KBM-7 (cell line): ENCODE measurements around the gene TNFRSF14.

Source experiments
- DNase-seq: peaks from one replicate; pipeline ENCODE4 v3.0.0-alpha.2; 2015
- in situ Hi-C: fragments of 300-500 bp; cut with MboI; formaldehyde crosslinking; loops from 2 replicates; pipeline ENCODE4 v1.14.3; 2020; ENCODE audit warnings: low sequenced_read_pairs, low pct_unique_long_range_greater_than_20kb, mixed read lengths

TNFRSF14 gene

GRCh38 chr1:2605509-2606395, 49.6 kb downstream of the TNFRSF14 start:
- in situ Hi-C loops = no loop called here
- DNase-seq = no peak

GRCh38 chr1:2606396-2606880, 50.3 kb downstream of the TNFRSF14 start:
- in situ Hi-C loops = no loop called here
- no peak for DNase-seq

- in situ Hi-C loops = no loop called here
- DNase-seq = no peak
Measured at GRCh38 chr1:2606881-2607621, 50.9 kb downstream of the TNFRSF14 start.

DNA sequence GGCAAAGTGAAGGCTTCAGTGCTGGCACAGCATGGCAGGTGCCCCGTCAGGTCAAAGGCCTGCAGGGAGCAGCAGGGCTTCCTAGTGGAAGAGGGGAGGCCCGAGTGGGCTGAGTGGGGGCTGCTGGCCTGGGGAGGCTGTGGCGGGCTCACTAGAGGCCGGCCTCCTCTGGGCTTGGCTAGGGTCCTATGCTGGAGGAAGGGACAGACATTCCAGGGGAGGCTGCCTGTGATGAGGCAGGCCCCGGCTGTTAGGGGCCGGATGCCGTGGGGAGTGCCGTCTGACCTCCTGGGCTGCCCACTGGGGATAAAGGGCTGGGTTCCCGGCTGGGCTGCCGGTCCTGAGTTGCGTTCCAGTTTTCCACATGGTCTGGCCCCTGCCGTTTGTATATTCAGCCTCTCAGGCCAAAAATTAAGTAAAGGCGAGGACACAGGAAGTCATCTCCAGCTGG, 51.5 kb downstream of the TNFRSF14 start:
- DNase-seq = no peak
- in situ Hi-C loops = no loop called here

DNA sequence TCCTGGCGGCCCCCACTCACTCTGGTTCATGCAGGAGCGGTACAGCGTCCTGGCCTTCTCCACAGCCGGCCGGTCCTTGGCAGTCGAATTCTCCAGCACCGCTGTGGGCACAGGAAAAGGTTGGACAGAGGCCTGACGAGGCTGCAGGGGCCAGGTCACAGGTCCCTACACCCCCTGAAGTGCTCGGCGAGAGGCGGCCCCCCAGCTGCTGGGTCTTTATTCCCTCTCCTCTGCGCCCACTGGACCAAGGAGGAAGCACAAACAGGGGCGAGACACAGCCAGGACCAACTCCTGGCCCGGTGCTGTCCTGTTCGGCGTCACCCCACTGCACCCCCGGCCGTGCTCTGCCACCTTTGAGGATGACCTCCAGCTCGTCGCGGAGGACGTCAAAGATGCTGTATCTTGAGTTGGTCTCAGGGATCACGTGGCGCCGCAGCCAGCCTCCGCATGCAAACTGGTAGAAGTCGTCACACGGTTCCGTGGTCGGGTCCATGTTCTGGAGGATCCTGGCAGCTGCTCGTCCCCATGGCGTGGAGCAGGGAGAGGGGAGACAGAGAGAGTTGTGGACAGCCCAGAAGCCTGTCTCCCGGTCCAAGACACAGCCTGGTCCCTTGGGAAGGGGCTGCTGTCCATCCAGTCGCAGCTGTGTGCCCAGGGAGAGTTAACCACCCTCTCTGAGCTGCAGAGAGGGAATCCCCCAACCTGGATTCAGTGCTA, 53.3 kb downstream of the TNFRSF14 start:
- no peak for DNase-seq
- in situ Hi-C loops = no loop called here

DNA sequence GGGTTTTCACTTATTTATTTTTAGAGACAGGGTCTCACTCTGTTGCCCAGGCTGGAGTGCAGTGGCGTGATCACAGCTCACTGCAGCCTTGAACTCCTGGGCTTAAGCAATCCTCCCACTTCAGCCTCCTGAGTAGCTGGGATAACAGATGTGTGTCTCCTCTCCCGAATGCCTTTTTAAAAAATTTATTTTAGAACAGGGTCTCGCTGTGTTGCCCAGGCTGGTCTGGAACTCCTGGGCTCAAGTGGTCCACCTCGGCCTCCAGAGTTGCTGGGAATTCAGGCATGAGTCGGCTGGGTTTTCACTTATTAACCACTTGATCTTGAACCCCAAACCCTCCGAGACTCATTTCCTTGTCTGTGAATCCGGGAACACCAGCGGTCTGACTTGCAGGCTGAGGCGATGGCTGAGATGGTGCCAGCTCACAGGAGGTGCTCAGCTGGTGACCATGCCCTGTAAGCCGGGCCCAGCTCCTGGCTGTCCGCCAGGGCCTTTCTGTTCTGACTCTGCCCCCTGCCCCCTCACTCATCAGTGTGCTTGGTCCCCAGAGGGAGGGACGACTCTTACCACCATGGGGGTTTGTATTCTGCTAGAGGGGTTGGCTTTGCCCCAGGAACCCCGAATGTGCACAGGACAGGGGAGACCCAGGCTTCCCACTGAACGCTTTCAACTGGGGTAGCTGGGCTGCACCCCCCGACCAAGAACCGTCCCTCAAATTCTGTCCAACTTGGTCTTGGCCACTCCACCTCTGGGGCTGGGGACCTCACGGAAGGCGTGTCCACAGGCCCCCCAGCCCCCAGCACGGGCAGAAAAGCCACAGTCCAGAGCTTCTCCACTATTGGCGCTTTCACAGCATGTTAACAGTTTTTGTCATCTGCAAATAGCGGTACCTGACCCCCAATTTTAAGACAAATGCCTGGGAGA, 54.1 kb downstream of the TNFRSF14 start:
- in situ Hi-C loops = no loop called here
- DNase-seq = no peak

GRCh38 chr1:2611031-2611501, 54.9 kb downstream of the TNFRSF14 start:
- no peak for DNase-seq
- in situ Hi-C loops = no loop called here

DNA sequence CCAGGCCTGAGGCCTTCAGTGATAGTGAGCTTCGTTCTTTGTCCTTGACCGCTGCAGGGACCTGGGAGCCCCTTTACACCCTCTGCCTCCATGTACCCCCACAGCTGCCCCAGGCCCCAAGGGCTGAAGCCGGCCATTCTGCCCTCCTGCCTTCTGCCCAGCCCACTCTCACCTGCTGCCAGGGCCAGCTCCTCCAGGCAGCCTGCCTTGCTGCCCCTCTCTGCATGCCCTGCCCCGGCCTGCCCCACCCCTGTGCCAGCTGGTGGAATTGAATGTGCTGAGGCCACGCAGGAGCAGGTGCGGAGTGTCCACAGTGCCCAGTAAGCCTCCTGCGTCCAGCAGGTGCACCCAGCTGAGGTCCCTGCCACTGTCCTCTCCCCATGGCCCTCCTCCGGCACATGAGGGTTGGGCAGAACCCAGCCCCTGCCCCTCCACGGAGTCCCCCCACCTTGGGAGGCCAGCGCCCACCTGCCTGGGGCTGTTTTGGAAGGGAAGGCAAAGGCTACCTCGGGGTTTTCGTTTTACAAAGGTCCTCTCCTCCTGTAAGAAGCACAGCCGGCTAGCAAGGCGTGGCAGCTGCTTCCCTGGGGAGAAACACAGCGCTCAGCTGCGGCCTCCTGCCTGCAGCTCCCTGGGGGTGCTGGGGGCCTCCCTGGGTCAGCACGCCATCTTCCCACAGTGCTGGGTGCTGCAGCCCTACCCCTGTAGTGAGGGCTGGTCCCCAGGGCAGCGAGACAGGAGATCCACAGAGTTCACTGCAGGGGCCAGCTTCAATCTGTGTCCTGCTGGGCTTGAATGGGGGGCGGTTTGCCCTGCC, 55.7 kb downstream of the TNFRSF14 start:
- DNase-seq = no peak
- in situ Hi-C loops = no loop called here

DNA sequence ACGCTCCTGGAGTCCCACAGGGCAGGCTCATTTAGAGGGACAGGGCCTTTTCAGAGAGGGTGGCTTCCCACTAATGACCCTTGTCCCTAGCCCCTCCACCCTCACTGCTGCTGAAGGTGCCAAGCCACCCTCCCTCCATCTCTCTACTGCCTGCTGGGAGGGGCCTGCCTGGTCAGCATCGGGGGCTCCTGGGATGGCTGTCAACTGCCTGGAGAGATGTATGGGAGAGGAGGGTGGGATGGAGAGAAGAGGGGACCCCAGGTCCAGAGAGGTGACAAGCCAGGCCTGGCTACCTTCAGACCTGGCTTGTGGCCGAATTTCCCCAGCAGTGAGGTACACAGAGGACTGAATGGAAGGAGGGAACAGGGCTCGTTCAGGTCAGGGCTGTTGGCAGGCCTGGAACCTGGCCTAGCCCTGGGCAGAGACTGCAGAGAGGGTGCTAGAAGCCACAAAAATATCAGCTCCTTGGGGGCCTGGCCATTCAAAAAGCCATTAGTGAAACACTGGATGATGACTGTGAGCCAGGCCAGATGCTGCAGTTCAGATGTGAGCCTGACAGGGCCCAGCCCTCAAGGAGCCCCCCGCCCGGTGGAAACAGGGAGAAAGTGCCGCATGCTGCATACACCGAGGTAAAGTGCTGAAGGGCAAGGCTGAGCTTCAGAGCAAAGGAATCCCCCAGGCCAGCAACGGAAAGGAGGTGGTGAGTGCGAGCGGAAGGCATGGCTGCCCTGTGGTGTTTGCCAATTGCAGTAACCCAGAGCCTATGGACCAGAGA, 56.6 kb downstream of the TNFRSF14 start:
- in situ Hi-C loops = no loop called here
- no peak for DNase-seq
